Kidney capillary endothelial cell (primary cell): ENCODE results near the gene DSC3.
"Not testable (repeated sequence)": the region's sequence is repeated elsewhere in the genome, so short reads cannot be mapped to it uniquely, and the experiment has no call there.

Experiments used
- DNase-seq: peaks from one replicate; pipeline ENCODE4 v3.0.0-alpha.2; 2018; ENCODE audit warnings: low spot score

The DSC3 gene

GRCh38 chr18:31041271-31042083 lies 1.1 kb downstream of the DSC3 start:
- DNase-seq: no peak

GRCh38 chr18:31040686-31041270 lies 1.8 kb downstream of the DSC3 start:
- no peak for DNase-seq

GRCh38 chr18:31039426-31039825 lies 3.1 kb downstream of the DSC3 start:
- DNase-seq: no peak

- DNase-seq: not testable (repeated sequence)
Measured at GRCh38 chr18:31037686-31038085, 4.9 kb downstream of the DSC3 start.

- DNase-seq: no peak
Measured at GRCh38 chr18:31034541-31034940, 8.0 kb downstream of the DSC3 start.

GRCh38 chr18:31030574-31031278 lies 11.8 kb downstream of the DSC3 start:
- DNase-seq: no peak

GRCh38 chr18:31015715-31016434 lies 26.7 kb downstream of the DSC3 start:
- no peak for DNase-seq

GRCh38 chr18:31011455-31011854 lies 31.1 kb downstream of the DSC3 start:
- not testable (repeated sequence) for DNase-seq

- no peak for DNase-seq
Measured at GRCh38 chr18:31010601-31011000, 31.9 kb downstream of the DSC3 start.

GRCh38 chr18:30999887-31000628 lies 42.5 kb downstream of the DSC3 start:
- no peak for DNase-seq

- peak; percentile 7 for DNase-seq
Measured at GRCh38 chr18:30999186-30999585, 43.4 kb downstream of the DSC3 start.

- DNase-seq: no peak
Measured at GRCh38 chr18:30997223-30997622, 45.3 kb downstream of the DSC3 start.

- no peak for DNase-seq
Measured at GRCh38 chr18:30992231-30992630, 50.3 kb downstream of the DSC3 start.

- no peak for DNase-seq
Measured at GRCh38 chr18:30991397-30991796, 51.1 kb downstream of the DSC3 start.

GRCh38 chr18:30989141-30989540 lies 53.4 kb downstream of the DSC3 start:
- DNase-seq: no peak

GRCh38 chr18:30988440-30988839 lies 54.1 kb downstream of the DSC3 start:
- DNase-seq: no peak

- DNase-seq: no peak
Measured at GRCh38 chr18:30987467-30988241, 54.9 kb downstream of the DSC3 start.

- no peak for DNase-seq
Measured at GRCh38 chr18:30985753-30986152, 56.8 kb downstream of the DSC3 start.

- no peak for DNase-seq
Measured at GRCh38 chr18:30982285-30982992, 60.1 kb downstream of the DSC3 start.

GRCh38 chr18:30978091-30978490 lies 64.5 kb downstream of the DSC3 start:
- DNase-seq: not testable (repeated sequence)
